ENCODE measurements around the gene TTYH2. TPM values are rescaled to one million over a fixed set of nuclear protein-coding genes. Genes with fewer than 3 reads are reported as not detected.

TTYH2 gene
- polyA plus RNA-seq, 2 donors = 0.67 to 0.82 TPM

GRCh38 chr17:74220219-74220618, 6.8 kb downstream of the TTYH2 start:
- Histone ChIP-seq H3K4me1 (ENCODE audit: control insufficient read depth in 2 of 2, insufficient read depth in 2 of 2, low read length in 1 of 2) (peaks cover 0 to 5% of the 10 kb centered on the region in 2 donors), H3K4me3 (ENCODE audit: low read depth in 1 of 2, low read length in 2 of 2) (no peak overlapping the region), H3K36me3 (ENCODE audit: control insufficient read depth in 2 of 2, insufficient read depth in 2 of 2, low read length in 1 of 2) (no peaks in the 10 kb centered on the region), H3K27me3 (ENCODE audit: control insufficient read depth in 1 of 2, insufficient read depth in 2 of 2, low read length in 2 of 2) (no peaks in the 10 kb centered on the region), H3K9me3 (ENCODE audit: control insufficient read depth in 2 of 2, insufficient read depth in 1 of 2, low read depth in 1 of 2, low read length in 1 of 2) (no peaks in the 10 kb centered on the region), H3K27ac (ENCODE audit: low read depth in 2 of 2, low read length in 1 of 2) (no peak overlapping the region)
- 83 to 94% methylated on average over 2 of the region's 2 CpGs for WGBS, 2 donors

- 92 to 94% methylated on average over 16 of the region's 16 CpGs for WGBS, 2 donors
- H3K4me1 ChIP-seq (ENCODE audit: control insufficient read depth in 2 of 2, insufficient read depth in 2 of 2, low read length in 1 of 2) = peaks cover 0 to 5% of the 10 kb centered on the region in 2 donors
Observed at GRCh38 chr17:74220946-74221818, 7.8 kb downstream of the TTYH2 start.

GRCh38 chr17:74222399-74222798, 9.0 kb downstream of the TTYH2 start:
- no peak overlapping the region for H3K27ac ChIP-seq (ENCODE audit: low read depth in 2 of 2, low read length in 1 of 2)
- H3K4me1 ChIP-seq (ENCODE audit: control insufficient read depth in 2 of 2, insufficient read depth in 2 of 2, low read length in 1 of 2) = peaks cover 0 to 5% of the 10 kb centered on the region in 2 donors
- 91 to 92% methylated on average over 13 of the region's 13 CpGs for WGBS, 2 donors
- H3K36me3 ChIP-seq (ENCODE audit: control insufficient read depth in 2 of 2, insufficient read depth in 2 of 2, low read length in 1 of 2) = no peaks in the 10 kb centered on the region
- H3K27me3 ChIP-seq (ENCODE audit: control insufficient read depth in 1 of 2, insufficient read depth in 2 of 2, low read length in 2 of 2) = no peaks in the 10 kb centered on the region
- H3K4me3 ChIP-seq (ENCODE audit: low read depth in 1 of 2, low read length in 2 of 2) = no peak overlapping the region
- H3K9me3 ChIP-seq (ENCODE audit: control insufficient read depth in 2 of 2, insufficient read depth in 1 of 2, low read depth in 1 of 2, low read length in 1 of 2) = no peaks in the 10 kb centered on the region

More at GRCh38 chr17:74220946-74221818, 7.8 kb downstream of the TTYH2 start:
- H3K27me3 ChIP-seq (ENCODE audit: control insufficient read depth in 1 of 2, insufficient read depth in 2 of 2, low read length in 2 of 2) = no peaks in the 10 kb centered on the region
- no peak overlapping the region for H3K27ac ChIP-seq (ENCODE audit: low read depth in 2 of 2, low read length in 1 of 2)
- H3K9me3 ChIP-seq (ENCODE audit: control insufficient read depth in 2 of 2, insufficient read depth in 1 of 2, low read depth in 1 of 2, low read length in 1 of 2) = no peaks in the 10 kb centered on the region
- H3K4me3 ChIP-seq (ENCODE audit: low read depth in 1 of 2, low read length in 2 of 2) = no peak overlapping the region
- H3K36me3 ChIP-seq (ENCODE audit: control insufficient read depth in 2 of 2, insufficient read depth in 2 of 2, low read length in 1 of 2) = no peaks in the 10 kb centered on the region

- 88 to 90% methylated on average over 14 of the region's 14 CpGs for WGBS, 2 donors
- Histone ChIP-seq H3K4me3 (ENCODE audit: low read depth in 1 of 2, low read length in 2 of 2) (no peak overlapping the region), H3K4me1 (ENCODE audit: control insufficient read depth in 2 of 2, insufficient read depth in 2 of 2, low read length in 1 of 2) (peaks cover 0 to 5% of the 10 kb centered on the region in 2 donors), H3K27me3 (ENCODE audit: control insufficient read depth in 1 of 2, insufficient read depth in 2 of 2, low read length in 2 of 2) (no peaks in the 10 kb centered on the region), H3K36me3 (ENCODE audit: control insufficient read depth in 2 of 2, insufficient read depth in 2 of 2, low read length in 1 of 2) (no peaks in the 10 kb centered on the region), H3K27ac (ENCODE audit: low read depth in 2 of 2, low read length in 1 of 2) (no peak overlapping the region), H3K9me3 (ENCODE audit: control insufficient read depth in 2 of 2, insufficient read depth in 1 of 2, low read depth in 1 of 2, low read length in 1 of 2) (no peaks in the 10 kb centered on the region)
Observed at GRCh38 chr17:74223901-74224300, 10.5 kb downstream of the TTYH2 start.

- H3K4me3 ChIP-seq (ENCODE audit: low read depth in 1 of 2, low read length in 2 of 2) = no peak overlapping the region
- H3K27ac ChIP-seq (ENCODE audit: low read depth in 2 of 2, low read length in 1 of 2) = no peak overlapping the region
- no peaks in the 10 kb centered on the region for H3K36me3 ChIP-seq (ENCODE audit: control insufficient read depth in 2 of 2, insufficient read depth in 2 of 2, low read length in 1 of 2)
- peaks cover 0 to 5% of the 10 kb centered on the region in 2 donors for H3K4me1 ChIP-seq (ENCODE audit: control insufficient read depth in 2 of 2, insufficient read depth in 2 of 2, low read length in 1 of 2)
- no peaks in the 10 kb centered on the region for H3K27me3 ChIP-seq (ENCODE audit: control insufficient read depth in 1 of 2, insufficient read depth in 2 of 2, low read length in 2 of 2)
- WGBS, 2 donors = 92% methylated on average over 20 of the region's 20 CpGs
- H3K9me3 ChIP-seq (ENCODE audit: control insufficient read depth in 2 of 2, insufficient read depth in 1 of 2, low read depth in 1 of 2, low read length in 1 of 2) = no peaks in the 10 kb centered on the region
Observed at GRCh38 chr17:74224959-74225725, 11.8 kb downstream of the TTYH2 start.

GRCh38 chr17:74226252-74226651, 12.9 kb downstream of the TTYH2 start:
- no peaks in the 10 kb centered on the region for H3K9me3 ChIP-seq (ENCODE audit: control insufficient read depth in 2 of 2, insufficient read depth in 1 of 2, low read depth in 1 of 2, low read length in 1 of 2)
- peaks cover 2 to 5% of the 10 kb centered on the region in 2 donors for H3K4me1 ChIP-seq (ENCODE audit: control insufficient read depth in 2 of 2, insufficient read depth in 2 of 2, low read length in 1 of 2)
- WGBS, 2 donors = 77 to 80% methylated on average over 6 of the region's 6 CpGs
- no peaks in the 10 kb centered on the region for H3K27me3 ChIP-seq (ENCODE audit: control insufficient read depth in 1 of 2, insufficient read depth in 2 of 2, low read length in 2 of 2)
- H3K4me3 ChIP-seq (ENCODE audit: low read depth in 1 of 2, low read length in 2 of 2) = no peak overlapping the region
- H3K27ac ChIP-seq (ENCODE audit: low read depth in 2 of 2, low read length in 1 of 2) = no peak overlapping the region
- peaks cover 0 to 2% of the 10 kb centered on the region in 2 donors for H3K36me3 ChIP-seq (ENCODE audit: control insufficient read depth in 2 of 2, insufficient read depth in 2 of 2, low read length in 1 of 2)

- Histone ChIP-seq H3K36me3 (ENCODE audit: control insufficient read depth in 2 of 2, insufficient read depth in 2 of 2, low read length in 1 of 2) (peaks cover 0 to 2% of the 10 kb centered on the region in 2 donors), H3K27me3 (ENCODE audit: control insufficient read depth in 1 of 2, insufficient read depth in 2 of 2, low read length in 2 of 2) (no peaks in the 10 kb centered on the region)
- 87 to 88% methylated on average over 10 of the region's 10 CpGs for WGBS, 2 donors
Observed at GRCh38 chr17:74227271-74228080, 14.1 kb downstream of the TTYH2 start.

GRCh38 chr17:74228306-74228978, 15.1 kb downstream of the TTYH2 start:
- Histone ChIP-seq H3K27ac (ENCODE audit: low read depth in 2 of 2, low read length in 1 of 2) (no peak overlapping the region), H3K4me3 (ENCODE audit: low read depth in 1 of 2, low read length in 2 of 2) (no peak overlapping the region), H3K9me3 (ENCODE audit: control insufficient read depth in 2 of 2, insufficient read depth in 1 of 2, low read depth in 1 of 2, low read length in 1 of 2) (no peaks in the 10 kb centered on the region), H3K4me1 (ENCODE audit: control insufficient read depth in 2 of 2, insufficient read depth in 2 of 2, low read length in 1 of 2) (peaks cover 2 to 5% of the 10 kb centered on the region in 2 donors), H3K27me3 (ENCODE audit: control insufficient read depth in 1 of 2, insufficient read depth in 2 of 2, low read length in 2 of 2) (no peaks in the 10 kb centered on the region), H3K36me3 (ENCODE audit: control insufficient read depth in 2 of 2, insufficient read depth in 2 of 2, low read length in 1 of 2) (peaks cover 0 to 2% of the 10 kb centered on the region in 2 donors)
- 84 to 91% methylated on average over 5 of the region's 5 CpGs for WGBS, 2 donors

More at GRCh38 chr17:74227271-74228080, 14.1 kb downstream of the TTYH2 start:
- H3K9me3 ChIP-seq (ENCODE audit: control insufficient read depth in 2 of 2, insufficient read depth in 1 of 2, low read depth in 1 of 2, low read length in 1 of 2) = no peaks in the 10 kb centered on the region
- no peak overlapping the region for H3K27ac ChIP-seq (ENCODE audit: low read depth in 2 of 2, low read length in 1 of 2)
- H3K4me3 ChIP-seq (ENCODE audit: low read depth in 1 of 2, low read length in 2 of 2) = no peak overlapping the region
- peaks cover 2 to 5% of the 10 kb centered on the region in 2 donors for H3K4me1 ChIP-seq (ENCODE audit: control insufficient read depth in 2 of 2, insufficient read depth in 2 of 2, low read length in 1 of 2)
